ENCODE measurements around the gene PTGS1. TPM values are rescaled to one million over a fixed set of nuclear protein-coding genes. Genes with fewer than 3 reads are reported as not detected.

Gene PTGS1
- total and polyA plus RNA-seq, 2 donors (not counting 1 experiment from before 2014, with no cell fraction given) = 9.5 to 15.3 TPM

DNA sequence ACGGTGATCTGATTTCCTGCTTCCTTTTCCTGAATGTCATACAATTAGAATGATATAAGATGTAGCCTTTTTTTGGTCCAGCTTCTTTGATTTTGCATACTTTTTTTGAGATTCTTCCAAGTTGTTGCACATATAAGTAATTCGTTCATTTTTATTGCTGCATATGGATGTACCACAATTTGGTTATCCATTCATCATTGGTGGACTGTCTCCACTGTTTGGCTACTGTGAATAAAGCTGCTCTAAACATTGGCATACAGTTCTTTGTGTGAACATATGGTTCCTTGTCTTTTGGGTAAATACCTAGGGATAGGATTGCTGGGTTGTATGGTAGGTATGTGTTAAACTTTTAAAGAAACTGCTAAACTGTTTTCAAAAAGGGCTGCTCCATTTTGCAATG lies 54.3 kb downstream of the PTGS1 start:
- DNase-seq (no peak), ATAC-seq (ENCODE audit: low read depth) (no peak)
- Histone ChIP-seq H2AFZ (ENCODE audit: insufficient read depth, low read depth, low read length, poor library complexity, severe bottlenecking) (no peak overlapping the region), H3K4me3 (ENCODE audit: control extremely low read depth in 1 of 5, extremely low read depth in 1 of 5, insufficient read depth in 1 of 5, low read depth in 2 of 5, low read length in 4 of 5) (no peak overlapping the region), H4K20me1 (ENCODE audit: control insufficient read depth, insufficient read depth, low read length, poor library complexity, severe bottlenecking) (no peaks in the 10 kb centered on the region), H3K36me3 (replicated peaks in 1 of 2; ENCODE audit: control extremely low read depth in 1 of 2, control insufficient read depth in 1 of 2, extremely low read depth in 1 of 2, insufficient read depth in 2 of 2, low read length in 1 of 2) (no peaks in the 10 kb centered on the region), H3K4me2 (replicated peaks; ENCODE audit: low read depth, low read length, poor library complexity, severe bottlenecking) (no peak overlapping the region), H3K9ac (ENCODE audit: low read length) (no peak overlapping the region), H3K27ac (ENCODE audit: low read length in 2 of 2) (no peak overlapping the region), H3K9me3 (ENCODE audit: control extremely low read depth in 1 of 3, control insufficient read depth in 2 of 3, insufficient read depth in 1 of 3, low read length in 2 of 3) (peaks cover 0 to 21% (median 19%) of the 10 kb centered on the region in 3 donors), H3K79me2 (ENCODE audit: control insufficient read depth, insufficient read depth, low read length) (no peaks in the 10 kb centered on the region), H3K4me1 (ENCODE audit: control insufficient read depth in 2 of 2, insufficient read depth in 2 of 2, low read length in 2 of 2) (no peaks in the 10 kb centered on the region), H3K27me3 (replicated peaks in 1 of 4; ENCODE audit: control extremely low read depth in 1 of 4, control insufficient read depth in 3 of 4, insufficient read depth in 4 of 4, low read length in 3 of 4) (peaks cover 0 to 8% (median 0%) of the 10 kb centered on the region in 4 experiments)
- Mint-ChIP-seq H3K9me3 (ENCODE audit: insufficient read depth) (peaks cover 4% of the 10 kb centered on the region), H3K4me3 (no peak overlapping the region), H3K4me1 (no peaks in the 10 kb centered on the region), H3K27me3 (peaks cover 34% of the 10 kb centered on the region), H3K27ac (no peak overlapping the region)
- WGBS (ENCODE audit: insufficient coverage) = no CpG with 5 or more reads among the region's 2 CpGs
- intact Hi-C loops (cut with micrococcal nuclease) = no loop called here
- ChIA-PET POLR2A (no interaction called here), CTCF (interaction anchor here (0.6 kb wide), 1 partner anchor 460 kb away, joined by 4 read pairs; no protein-coding TSS in a partner anchor)
- no peak for TF ChIP-seq EZH2 (IDR thresholded peaks at IDR 0.05; ENCODE audit: borderline replicate concordance, insufficient read depth, low read depth, low read length, poor library complexity, severe bottlenecking)
- TF ChIP-seq, protein P1, sequence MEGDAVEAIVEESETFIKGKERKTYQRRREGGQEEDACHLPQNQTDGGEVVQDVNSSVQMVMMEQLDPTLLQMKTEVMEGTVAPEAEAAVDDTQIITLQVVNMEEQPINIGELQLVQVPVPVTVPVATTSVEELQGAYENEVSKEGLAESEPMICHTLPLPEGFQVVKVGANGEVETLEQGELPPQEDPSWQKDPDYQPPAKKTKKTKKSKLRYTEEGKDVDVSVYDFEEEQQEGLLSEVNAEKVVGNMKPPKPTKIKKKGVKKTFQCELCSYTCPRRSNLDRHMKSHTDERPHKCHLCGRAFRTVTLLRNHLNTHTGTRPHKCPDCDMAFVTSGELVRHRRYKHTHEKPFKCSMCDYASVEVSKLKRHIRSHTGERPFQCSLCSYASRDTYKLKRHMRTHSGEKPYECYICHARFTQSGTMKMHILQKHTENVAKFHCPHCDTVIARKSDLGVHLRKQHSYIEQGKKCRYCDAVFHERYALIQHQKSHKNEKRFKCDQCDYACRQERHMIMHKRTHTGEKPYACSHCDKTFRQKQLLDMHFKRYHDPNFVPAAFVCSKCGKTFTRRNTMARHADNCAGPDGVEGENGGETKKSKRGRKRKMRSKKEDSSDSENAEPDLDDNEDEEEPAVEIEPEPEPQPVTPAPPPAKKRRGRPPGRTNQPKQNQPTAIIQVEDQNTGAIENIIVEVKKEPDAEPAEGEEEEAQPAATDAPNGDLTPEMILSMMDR (IDR thresholded peaks at IDR 0.05) = no peak

DNA sequence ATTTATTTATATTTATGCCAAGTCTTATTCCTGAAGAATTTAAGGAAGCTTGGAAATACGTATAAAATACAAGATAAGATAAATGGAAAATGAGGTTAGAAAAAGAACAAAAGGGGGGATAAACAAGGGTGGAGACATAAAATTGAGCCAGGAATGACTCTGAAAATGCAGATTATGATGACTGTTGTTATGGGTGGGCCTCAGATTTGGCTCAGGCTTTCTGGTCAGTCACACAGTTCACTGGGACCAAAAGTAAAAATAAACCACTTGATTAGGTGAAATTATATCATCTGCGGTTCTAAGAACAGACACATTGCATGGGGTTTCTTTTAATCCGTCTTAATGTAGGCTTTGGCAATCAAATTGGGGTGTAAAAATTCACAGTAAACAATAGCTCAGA lies 55.9 kb downstream of the PTGS1 start:
- Histone ChIP-seq H3K36me3 (replicated peaks in 1 of 2; ENCODE audit: control extremely low read depth in 1 of 2, control insufficient read depth in 1 of 2, extremely low read depth in 1 of 2, insufficient read depth in 2 of 2, low read length in 1 of 2) (no peaks in the 10 kb centered on the region), H3K27me3 (replicated peaks in 1 of 4; ENCODE audit: control extremely low read depth in 1 of 4, control insufficient read depth in 3 of 4, insufficient read depth in 4 of 4, low read length in 3 of 4) (peaks cover 0 to 8% (median 0%) of the 10 kb centered on the region in 4 experiments), H3K27ac (ENCODE audit: low read length in 2 of 2) (no peak overlapping the region), H3K4me1 (ENCODE audit: control insufficient read depth in 2 of 2, insufficient read depth in 2 of 2, low read length in 2 of 2) (no peaks in the 10 kb centered on the region), H3K79me2 (ENCODE audit: control insufficient read depth, insufficient read depth, low read length) (no peaks in the 10 kb centered on the region), H3K4me3 (ENCODE audit: control extremely low read depth in 1 of 5, extremely low read depth in 1 of 5, insufficient read depth in 1 of 5, low read depth in 2 of 5, low read length in 4 of 5) (no peak overlapping the region), H2AFZ (ENCODE audit: insufficient read depth, low read depth, low read length, poor library complexity, severe bottlenecking) (no peak overlapping the region), H3K9ac (ENCODE audit: low read length) (no peak overlapping the region), H4K20me1 (ENCODE audit: control insufficient read depth, insufficient read depth, low read length, poor library complexity, severe bottlenecking) (no peaks in the 10 kb centered on the region), H3K4me2 (replicated peaks; ENCODE audit: low read depth, low read length, poor library complexity, severe bottlenecking) (no peak overlapping the region), H3K9me3 (ENCODE audit: control extremely low read depth in 1 of 3, control insufficient read depth in 2 of 3, insufficient read depth in 1 of 3, low read length in 2 of 3) (peaks cover 0 to 10% (median 3%) of the 10 kb centered on the region in 3 donors)
- no peak for TF ChIP-seq EZH2 (IDR thresholded peaks at IDR 0.05; ENCODE audit: borderline replicate concordance, insufficient read depth, low read depth, low read length, poor library complexity, severe bottlenecking)
- Mint-ChIP-seq H3K9me3 (ENCODE audit: insufficient read depth) (peaks cover 4% of the 10 kb centered on the region), H3K27ac (no peak overlapping the region), H3K4me1 (no peaks in the 10 kb centered on the region), H3K4me3 (no peak overlapping the region), H3K27me3 (peaks cover 36% of the 10 kb centered on the region)
- ChIA-PET POLR2A (no interaction called here), CTCF (interaction anchor here (1.2 kb wide), 1 partner anchor 76 kb away, joined by 3 read pairs; no protein-coding TSS in a partner anchor)
- intact Hi-C loops (cut with micrococcal nuclease) = no loop called here
- WGBS (ENCODE audit: insufficient coverage) = 100% methylated on average over 1 of the region's 3 CpGs
- DNase-seq (no peak), ATAC-seq (ENCODE audit: low read depth) (no peak)
